Stimulated activated CD8-positive, alpha-beta memory T cell treated with anti-CD3 and anti-CD28 coated beads, Interleukin-7, amount 100 ng/mL, for 1 hour (primary cell): ENCODE results near the gene TRMT44.
"Not testable (repeated sequence)": the region's sequence is repeated elsewhere in the genome, so short reads cannot be mapped to it uniquely, and the experiment has no call there.

ENCODE experiments used
- DNase-seq, 2 donors: peaks; one replicate each; pipeline ENCODE4 v3.0.0-alpha.2; 2020; ENCODE audit warnings: low read depth in 2 of 2

The TRMT44 gene

DNA sequence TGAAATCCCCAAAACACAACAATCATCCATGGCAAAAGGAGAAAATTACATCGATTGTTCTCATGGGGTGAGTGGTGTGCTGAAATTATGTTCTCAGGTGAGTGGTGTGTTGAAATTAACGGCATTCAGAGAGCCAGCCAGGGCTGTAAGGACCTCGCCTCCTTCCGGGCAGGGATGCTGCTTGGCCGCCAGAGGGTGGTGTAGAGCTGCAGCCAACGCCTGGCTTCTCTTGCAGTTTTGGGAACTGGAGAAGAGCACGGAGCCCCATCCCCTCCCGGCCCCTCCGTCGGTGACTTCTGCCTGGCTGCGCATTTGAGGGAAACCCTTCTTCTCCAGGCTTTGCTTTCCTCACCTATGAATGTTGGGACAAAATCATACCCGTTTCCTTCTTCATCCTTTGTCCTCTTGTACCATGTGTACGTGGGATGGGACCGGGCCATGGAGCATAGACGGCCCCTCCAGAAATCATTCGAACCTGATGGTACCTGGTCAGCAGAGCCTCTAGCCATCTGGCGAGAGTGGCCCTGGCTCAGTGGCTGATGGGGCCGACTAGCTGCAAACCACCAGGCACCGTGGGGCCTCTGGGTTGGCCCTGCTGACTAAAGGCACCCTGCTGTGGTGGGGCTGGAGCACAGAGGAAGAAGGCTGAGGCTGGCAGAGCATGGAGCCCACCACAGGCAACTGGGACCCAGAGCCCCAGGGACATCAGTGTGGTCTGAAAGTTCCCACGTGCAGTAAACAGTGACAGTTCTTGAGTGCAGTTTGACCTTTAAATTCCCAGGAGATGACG, 28.4 kb downstream of the TRMT44 start:
- no peak for DNase-seq

GRCh38 chr4:8469550-8469949, 29.0 kb downstream of the TRMT44 start:
- DNase-seq: no peak

DNA sequence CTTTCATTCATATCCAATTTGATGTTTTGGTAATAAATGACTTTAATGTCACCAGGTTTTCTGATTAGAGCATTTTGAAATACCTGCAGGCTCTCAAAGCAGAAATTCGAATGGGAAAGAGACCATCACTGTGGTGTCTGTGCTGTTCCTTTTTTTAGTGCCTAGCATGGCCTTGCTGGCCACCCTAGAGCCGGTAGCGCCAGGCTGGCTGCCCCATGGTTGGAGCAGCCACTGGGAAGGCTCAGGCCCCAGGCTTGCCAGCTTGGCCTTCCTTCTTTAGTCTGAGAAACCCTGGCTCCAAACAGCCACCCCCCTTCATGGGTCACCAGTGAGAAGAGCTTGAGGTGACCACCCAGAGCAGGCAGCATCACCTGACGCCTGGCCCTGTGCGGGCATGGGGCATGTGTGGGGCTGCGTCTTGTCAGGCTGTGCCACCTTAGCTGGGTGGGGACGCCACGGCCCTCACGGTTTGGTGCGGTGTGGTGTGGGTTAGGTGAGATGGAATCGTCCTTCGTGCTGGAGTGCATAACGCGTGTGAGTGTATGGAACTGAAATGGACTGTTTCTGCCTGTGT, 30.0 kb downstream of the TRMT44 start:
- DNase-seq: no peak

DNA sequence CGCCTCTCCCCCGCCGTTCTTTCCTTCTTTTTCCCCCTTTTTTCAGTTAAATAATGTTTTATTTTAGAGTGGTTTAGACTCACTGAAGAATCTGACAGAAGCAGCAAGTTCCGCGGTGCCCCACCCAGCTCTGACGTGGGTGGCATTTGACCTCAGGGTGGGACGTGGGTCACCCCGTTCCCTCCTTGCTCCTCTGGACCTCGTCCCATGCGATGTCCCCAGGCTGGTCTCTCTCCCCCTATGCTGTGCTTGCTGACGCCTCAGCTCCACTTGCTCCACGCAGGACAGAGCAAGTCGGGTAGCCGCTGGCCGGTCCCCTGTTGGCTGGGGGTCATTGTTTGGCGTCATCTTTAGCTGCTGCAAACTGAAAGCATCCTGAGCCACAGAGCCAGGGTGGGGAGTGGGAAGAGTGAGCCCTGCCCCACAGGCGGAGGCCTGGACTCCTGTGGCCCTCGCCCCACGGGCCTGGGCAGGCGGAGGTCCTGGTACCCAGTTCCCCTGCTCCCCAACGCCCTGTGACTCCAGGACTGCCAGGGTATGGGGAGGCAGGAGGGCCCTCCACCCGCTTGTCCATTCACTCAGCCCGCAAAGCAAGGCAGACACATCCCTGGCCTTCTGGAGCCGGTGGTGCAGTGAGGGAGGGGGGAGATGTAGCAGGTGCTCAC, 30.8 kb downstream of the TRMT44 start:
- no peak for DNase-seq

GRCh38 chr4:8472158-8472688, 31.6 kb downstream of the TRMT44 start:
- no peak for DNase-seq

GRCh38 chr4:8472689-8473197, 32.2 kb downstream of the TRMT44 start:
- DNase-seq: no peak

DNA sequence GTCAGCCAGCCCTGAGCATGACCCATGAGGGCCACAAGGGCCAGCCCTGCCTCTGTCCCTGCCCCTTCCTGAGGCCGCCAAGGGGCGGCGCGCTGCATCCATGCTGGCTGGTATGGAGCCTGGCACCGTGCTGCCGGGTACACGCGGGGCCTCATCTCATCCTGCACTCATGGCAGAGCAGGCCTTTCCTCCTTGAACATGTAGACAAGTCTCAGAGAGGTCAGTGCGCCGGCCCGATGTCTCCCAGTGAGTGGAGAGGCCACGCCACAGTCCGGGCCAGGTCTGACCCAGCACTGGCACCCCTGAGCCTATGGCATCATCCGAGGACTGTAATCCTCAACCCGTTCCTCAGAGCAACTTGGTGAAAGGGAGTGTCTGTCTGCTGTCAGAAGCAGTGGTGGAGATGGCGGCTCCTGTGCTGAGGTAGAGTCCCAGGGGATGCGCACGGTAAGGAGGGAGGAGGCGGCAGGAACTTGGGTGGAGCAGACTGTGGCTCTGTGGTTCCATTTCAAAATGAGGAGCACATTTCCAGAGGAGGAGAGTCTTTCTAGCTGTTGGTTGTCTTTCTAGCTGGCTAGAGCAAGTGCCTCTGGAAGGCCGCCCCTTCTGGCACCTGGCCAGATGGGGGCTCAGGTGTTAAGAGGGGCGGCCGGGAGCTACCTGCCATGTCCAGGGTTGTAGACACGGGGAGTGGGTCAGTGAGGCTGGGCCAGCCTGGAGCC, 32.8 kb downstream of the TRMT44 start:
- no peak for DNase-seq

- no peak for DNase-seq
These were observed 33.5 kb downstream of the TRMT44 start for GRCh38 chr4:8473920-8474590.

DNA sequence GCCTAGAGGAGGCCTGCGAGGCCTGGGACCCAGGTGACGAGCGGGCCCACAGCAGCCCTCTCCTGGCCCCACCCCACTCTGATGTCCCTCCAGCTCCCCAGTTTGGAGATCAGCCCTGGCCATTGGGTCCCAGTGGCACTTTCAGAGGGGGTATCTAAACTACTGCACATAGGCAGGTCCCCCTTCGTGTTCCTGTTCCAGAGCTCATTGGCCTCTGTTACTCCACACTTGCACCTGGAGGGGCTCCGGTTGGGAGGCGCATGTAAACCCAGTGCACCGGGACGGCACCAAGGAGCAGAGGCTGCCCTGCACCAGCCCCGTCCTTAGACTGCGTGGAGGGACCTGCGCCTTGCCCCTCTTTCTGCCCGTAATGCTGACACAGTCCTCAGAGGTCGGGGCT, 34.3 kb downstream of the TRMT44 start:
- no peak for DNase-seq

GRCh38 chr4:8475751-8476575, 35.4 kb downstream of the TRMT44 start:
- no peak for DNase-seq

DNA sequence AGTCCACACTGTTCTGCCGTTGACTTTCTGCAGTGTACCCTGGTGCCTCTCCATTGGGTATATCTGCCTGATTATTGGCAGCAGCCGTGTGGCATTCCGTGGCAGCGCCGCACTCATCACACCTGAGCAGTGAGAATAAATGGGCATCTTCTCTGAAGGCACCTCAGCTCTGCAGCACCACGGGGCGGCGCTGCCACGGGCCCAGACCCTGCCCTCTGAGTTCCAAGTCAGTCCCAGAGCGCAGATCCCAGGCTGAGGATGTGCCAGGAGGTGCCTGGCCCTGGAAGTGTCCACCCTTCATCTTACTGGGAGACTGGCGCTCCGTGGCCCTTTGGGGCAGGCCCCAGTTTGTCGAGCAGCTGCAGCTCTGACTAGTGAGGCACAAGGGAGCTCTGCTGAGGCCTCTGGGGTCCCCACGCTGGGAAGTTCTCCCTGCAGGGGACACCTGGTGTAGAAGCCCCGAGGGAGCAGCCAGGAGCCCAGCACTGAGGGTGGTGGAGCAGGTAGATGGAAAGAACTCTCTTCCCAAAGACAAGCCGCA, 36.6 kb downstream of the TRMT44 start:
- no peak for DNase-seq

DNA sequence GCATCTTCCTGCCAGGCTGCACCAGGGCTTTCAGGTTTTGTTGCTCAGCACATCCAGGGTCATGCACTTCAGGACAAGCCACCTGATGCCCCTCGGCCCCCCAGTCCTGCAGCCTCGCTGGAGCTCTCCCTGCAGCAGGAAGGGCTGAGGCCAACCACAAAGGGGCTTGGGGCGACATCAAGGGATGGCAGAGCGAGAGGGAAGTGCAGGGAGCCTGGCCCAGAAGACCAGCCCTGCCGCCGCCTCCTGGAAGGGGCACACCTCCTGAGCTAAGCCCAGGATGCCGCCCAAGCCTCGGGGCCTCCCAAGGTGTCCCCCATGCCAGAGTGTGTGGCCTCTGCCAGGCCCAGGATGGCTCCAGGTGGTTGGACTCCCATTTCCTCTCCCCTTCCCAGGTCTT, 37.1 kb downstream of the TRMT44 start:
- no peak for DNase-seq

- no peak for DNase-seq
These were observed 37.8 kb downstream of the TRMT44 start for GRCh38 chr4:8478371-8478770.

DNA sequence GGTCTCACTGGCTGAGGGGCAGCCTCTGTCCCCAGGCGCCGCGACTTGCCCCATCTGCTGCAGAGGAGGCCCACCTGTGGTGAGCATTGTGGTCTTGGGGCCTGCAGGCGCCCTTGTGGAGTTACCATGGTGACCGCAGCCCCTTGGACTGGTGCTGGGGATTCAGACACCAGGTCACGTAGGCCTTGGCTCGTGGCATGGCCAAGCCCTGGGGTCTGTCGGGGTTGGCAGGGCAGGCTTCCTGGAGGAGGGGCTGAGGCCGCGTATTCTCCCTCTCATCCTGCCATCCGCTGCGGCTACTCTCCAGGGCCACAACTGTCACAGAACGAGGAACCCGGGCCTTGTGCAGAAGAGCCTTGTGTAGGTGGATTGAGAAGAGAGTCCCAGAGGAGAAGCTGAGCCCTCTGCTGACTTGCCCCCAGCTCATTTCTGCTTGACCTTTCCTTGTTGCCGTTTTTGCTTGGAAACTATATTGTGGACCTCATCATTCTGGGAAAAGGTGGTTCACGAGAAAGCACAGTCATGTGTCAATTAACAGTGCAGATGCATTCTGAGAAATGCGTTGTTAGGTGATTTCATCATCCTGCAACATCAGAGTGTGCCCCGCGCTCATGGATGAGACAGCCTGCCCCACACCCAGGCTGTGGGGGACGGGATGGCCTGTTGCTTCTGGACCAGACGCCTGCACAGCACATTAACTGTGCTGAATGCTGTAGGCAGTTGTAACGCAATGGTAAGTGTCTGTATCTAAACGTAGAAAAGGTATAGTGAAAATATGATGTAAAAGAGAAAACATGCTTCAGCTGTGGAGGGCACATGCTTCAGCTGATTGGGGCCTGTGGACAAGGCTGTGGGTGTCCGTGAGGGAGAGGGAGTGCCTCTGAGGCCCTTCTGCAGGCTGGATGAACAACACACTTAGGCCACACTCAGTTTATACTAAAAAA, 38.5 kb downstream of the TRMT44 start:
- DNase-seq: no peak

- DNase-seq: no peak
These were observed 39.6 kb downstream of the TRMT44 start for GRCh38 chr4:8480221-8480620.

DNA sequence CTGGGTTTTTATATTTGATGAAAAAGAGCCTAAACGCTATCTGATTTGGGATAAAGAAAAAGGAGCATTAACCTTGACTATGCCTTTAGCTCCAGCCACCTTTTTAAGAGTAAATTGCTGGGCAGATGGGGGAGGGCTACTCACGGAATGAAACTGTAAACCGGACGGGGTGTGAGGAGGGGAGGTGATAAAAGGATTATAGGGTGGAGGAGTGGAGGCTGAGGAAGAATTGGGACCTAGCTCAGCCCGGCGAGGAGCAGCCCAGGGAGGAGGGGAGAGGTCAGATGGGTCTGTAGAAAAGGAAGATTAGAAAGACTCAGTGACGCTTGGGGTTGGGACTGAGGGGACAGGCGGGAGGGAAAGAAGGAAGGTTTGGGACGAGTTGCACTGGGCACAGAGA, 46.1 kb downstream of the TRMT44 start:
- not testable (repeated sequence) for DNase-seq

DNA sequence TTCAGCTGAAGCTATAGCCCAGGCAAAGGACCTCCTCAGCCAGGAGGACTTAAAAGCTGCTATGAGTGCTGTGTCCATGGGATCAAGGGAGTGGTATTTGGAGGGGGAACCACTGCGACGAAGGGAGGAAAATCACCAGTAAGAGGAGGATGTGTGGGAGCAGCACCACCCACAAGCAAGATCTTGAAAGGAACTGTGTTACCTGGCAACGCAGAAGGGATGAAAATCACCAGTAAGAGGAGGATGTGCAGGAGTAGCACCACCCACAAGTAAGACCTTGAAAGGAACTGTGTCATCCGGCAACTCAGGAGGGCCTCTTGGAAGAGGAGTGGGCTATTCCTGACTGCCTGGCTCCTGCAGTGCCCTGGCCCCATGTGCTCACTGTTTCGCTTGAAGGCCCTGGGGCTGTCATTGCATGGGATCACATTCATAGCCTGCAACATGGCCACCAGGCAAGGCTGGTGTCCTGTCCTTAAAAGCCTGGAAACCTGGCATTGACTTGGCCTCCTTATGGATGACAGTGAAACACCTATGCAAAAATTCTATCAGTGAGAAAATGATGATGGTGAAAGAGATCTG, 48.3 kb downstream of the TRMT44 start:
- no peak for DNase-seq

GRCh38 chr4:8491478-8491877, 50.9 kb downstream of the TRMT44 start:
- DNase-seq: not testable (repeated sequence)

DNA sequence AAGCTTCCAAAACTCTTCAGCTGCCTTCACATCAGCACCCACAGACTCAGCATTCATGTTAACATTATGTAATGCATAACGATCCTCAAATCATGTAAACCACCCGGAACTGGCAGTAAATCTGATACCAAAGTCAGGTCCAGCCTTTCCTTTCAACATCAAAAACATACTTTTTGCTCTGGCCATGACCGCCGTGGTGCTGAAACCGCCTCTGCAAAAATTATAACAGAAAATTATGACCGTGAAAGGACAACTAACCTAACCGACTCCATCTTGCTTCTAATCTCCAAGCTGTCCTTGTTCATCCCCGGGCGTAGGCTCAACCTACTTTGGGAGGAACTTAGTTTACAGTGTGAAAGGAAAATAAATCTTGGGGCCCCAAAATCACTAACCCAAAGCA, 51.6 kb downstream of the TRMT44 start:
- DNase-seq: no peak
